ENCODE results near the gene NCKAP5. TPM values are rescaled to one million over a fixed set of nuclear protein-coding genes. Genes with fewer than 3 reads are reported as not detected.
"Not testable (repeated sequence)": the region's sequence is repeated elsewhere in the genome, so short reads cannot be mapped to it uniquely, and the experiment has no call there.

Gene NCKAP5
- total and polyA plus RNA-seq, 2 of the 13 experiments (the other 11 are each of a cell fraction or from before 2014, with no cell fraction given), result 0.01 TPM; not detected in 1

GRCh38 chr2:132701810-132702209 lies 866.5 kb downstream of the NCKAP5 start:
- BruUV-seq (replicated peaks), result no TSS peak
- POLR2A ChIA-PET, result no interaction called here
- no peaks in the 10 kb centered on the region for H3K27me3 ChIP-seq (ENCODE audit: control insufficient read depth in 1 of 2, insufficient read depth in 2 of 2, low read length in 2 of 2)
- H3K4me1 ChIP-seq (ENCODE audit: insufficient read depth, low read length), result no peaks in the 10 kb centered on the region
- H3K9ac ChIP-seq (ENCODE audit: insufficient read depth, low read depth, low read length), result no peak overlapping the region
- TF ChIP-seq TBX2 (CRISPR knock-in tag; IDR thresholded peaks at IDR 0.05; ENCODE audit: borderline replicate concordance) (no peak), ZNF878 (CRISPR knock-in tag; IDR thresholded peaks at IDR 0.05) (no peak), CC2D1A (CRISPR knock-in tag; IDR thresholded peaks at IDR 0.05) (no peak), TEAD3 (CRISPR knock-in tag; optimal IDR thresholded peaks at IDR 0.05; ENCODE audit: borderline replicate concordance) (no peak), POLR2AphosphoS2 (IDR thresholded peaks at IDR 0.05; ENCODE audit: low read depth, low read length) (no peak), ZNF44 (CRISPR knock-in tag; IDR thresholded peaks at IDR 0.05) (no peak), MED8 (CRISPR knock-in tag; IDR thresholded peaks at IDR 0.05; ENCODE audit: insufficient replicate concordance) (no peak), ARNT2 (CRISPR knock-in tag; IDR thresholded peaks at IDR 0.05; ENCODE audit: low read depth) (no peak), ZNF687 (CRISPR knock-in tag; IDR thresholded peaks at IDR 0.05) (no peak), KLF6 (CRISPR knock-in tag; IDR thresholded peaks at IDR 0.05) (no peak)
- WGBS (ENCODE audit: low lambda C conversion rate), result 13% methylated on average over 2 of the region's 2 CpGs
- H4K20me1 ChIP-seq (ENCODE audit: insufficient read depth, low read length), result no peaks in the 10 kb centered on the region
- in situ Hi-C loops (cut with HindIII; ENCODE audit: extremely low pct_ligation_motif_present, low pct_unique_long_range_greater_than_20kb) (no loop called here), intact Hi-C loops (cut with micrococcal nuclease; ENCODE audit: unreplicated experiment) (no loop called here)
- no peak overlapping the region for H3K4me2 ChIP-seq (ENCODE audit: low read depth, low read length)
- H2AFZ ChIP-seq (ENCODE audit: low read length), result no peak overlapping the region
- no peak for DNase-seq (ENCODE audit: low spot score)
- no peaks in the 10 kb centered on the region for H3K79me2 ChIP-seq (ENCODE audit: insufficient read depth, low read length)
- CTCF ChIA-PET (ENCODE audit: low intra/inter-chr PET ratio, low total read pairs), result no interaction called here
- no peak overlapping the region for H3K4me3 ChIP-seq (replicated peaks in 1 of 3; ENCODE audit: insufficient read depth in 1 of 3, low read depth in 2 of 3, low read length in 3 of 3)
- no peaks in the 10 kb centered on the region for H3K36me3 ChIP-seq (replicated peaks in 1 of 2; ENCODE audit: control insufficient read depth in 1 of 2, insufficient read depth in 2 of 2, low read length in 2 of 2)
- no peak overlapping the region for H3K27ac ChIP-seq (ENCODE audit: extremely low read length, insufficient read depth, low read length)
- no peak for ATAC-seq
- no peak for FAIRE-seq
- H3K9me3 ChIP-seq (ENCODE audit: low read length), result 0 out of 2 replicates have a peak, but pooled peaks cover 6% of the 10 kb centered on the region

- H3K36me3 ChIP-seq (replicated peaks in 1 of 2; ENCODE audit: control insufficient read depth in 1 of 2, insufficient read depth in 2 of 2, low read length in 2 of 2); H3K4me3 ChIP-seq (replicated peaks in 1 of 3; ENCODE audit: insufficient read depth in 1 of 3, low read depth in 2 of 3, low read length in 3 of 3); CTCF ChIA-PET (ENCODE audit: low intra/inter-chr PET ratio, low total read pairs); H3K4me1 ChIP-seq (ENCODE audit: insufficient read depth, low read length); H4K20me1 ChIP-seq (ENCODE audit: insufficient read depth, low read length); FAIRE-seq; intact Hi-C loops (cut with micrococcal nuclease; ENCODE audit: unreplicated experiment); ATAC-seq; H3K4me2 ChIP-seq (ENCODE audit: low read depth, low read length); DNase-seq (ENCODE audit: low spot score); in situ Hi-C loops (cut with HindIII; ENCODE audit: extremely low pct_ligation_motif_present, low pct_unique_long_range_greater_than_20kb); H3K27ac ChIP-seq (ENCODE audit: extremely low read length, insufficient read depth, low read length); H3K27me3 ChIP-seq (ENCODE audit: control insufficient read depth in 1 of 2, insufficient read depth in 2 of 2, low read length in 2 of 2); H3K9me3 ChIP-seq (ENCODE audit: low read length); BruUV-seq (replicated peaks); POLR2A ChIA-PET; H3K79me2 ChIP-seq (ENCODE audit: insufficient read depth, low read length); H3K9ac ChIP-seq (ENCODE audit: insufficient read depth, low read depth, low read length); H2AFZ ChIP-seq (ENCODE audit: low read length): not testable (repeated sequence)
- WGBS (ENCODE audit: low lambda C conversion rate), result 37% methylated on average over 2 of the region's 2 CpGs
Observed at GRCh38 chr2:132699802-132700201, 868.5 kb downstream of the NCKAP5 start.

- H2AFZ ChIP-seq (ENCODE audit: low read length); H3K4me2 ChIP-seq (ENCODE audit: low read depth, low read length); POLR2A ChIA-PET; in situ Hi-C loops (cut with HindIII; ENCODE audit: extremely low pct_ligation_motif_present, low pct_unique_long_range_greater_than_20kb); H3K9me3 ChIP-seq (ENCODE audit: low read length); H3K27ac ChIP-seq (ENCODE audit: extremely low read length, insufficient read depth, low read length); BruUV-seq (replicated peaks); ATAC-seq; DNase-seq (ENCODE audit: low spot score); H3K4me1 ChIP-seq (ENCODE audit: insufficient read depth, low read length); H3K4me3 ChIP-seq (replicated peaks in 1 of 3; ENCODE audit: insufficient read depth in 1 of 3, low read depth in 2 of 3, low read length in 3 of 3); H4K20me1 ChIP-seq (ENCODE audit: insufficient read depth, low read length); H3K9ac ChIP-seq (ENCODE audit: insufficient read depth, low read depth, low read length); intact Hi-C loops (cut with micrococcal nuclease; ENCODE audit: unreplicated experiment); H3K27me3 ChIP-seq (ENCODE audit: control insufficient read depth in 1 of 2, insufficient read depth in 2 of 2, low read length in 2 of 2); CTCF ChIA-PET (ENCODE audit: low intra/inter-chr PET ratio, low total read pairs); H3K79me2 ChIP-seq (ENCODE audit: insufficient read depth, low read length); H3K36me3 ChIP-seq (replicated peaks in 1 of 2; ENCODE audit: control insufficient read depth in 1 of 2, insufficient read depth in 2 of 2, low read length in 2 of 2); FAIRE-seq: not testable (repeated sequence)
- 0% methylated on average over 3 of the region's 3 CpGs for WGBS (ENCODE audit: low lambda C conversion rate)
Observed at GRCh38 chr2:132698347-132698746, 869.9 kb downstream of the NCKAP5 start.

Data from HepG2 (cell line).